ENCODE results near the gene FNDC3B.

GRCh38 chr3:172079326-172079976, 40.1 kb downstream of the FNDC3B start:
- TF ChIP-seq CTCF (IDR thresholded peaks at IDR 0.05; ENCODE audit: low read length) (no peak), EZH2 (IDR thresholded peaks at IDR 0.05; ENCODE audit: borderline replicate concordance, low read length) (no peak)

Measured in OCI-LY1 (cell line).